ENCODE data around the gene NUP35. TPM values are rescaled to one million over a fixed set of nuclear protein-coding genes. Genes with fewer than 3 reads are reported as not detected.
A peak's percentile ranks its signal among the peaks of the same experiment; 100 is the strongest.

NUP35 gene, protein sequence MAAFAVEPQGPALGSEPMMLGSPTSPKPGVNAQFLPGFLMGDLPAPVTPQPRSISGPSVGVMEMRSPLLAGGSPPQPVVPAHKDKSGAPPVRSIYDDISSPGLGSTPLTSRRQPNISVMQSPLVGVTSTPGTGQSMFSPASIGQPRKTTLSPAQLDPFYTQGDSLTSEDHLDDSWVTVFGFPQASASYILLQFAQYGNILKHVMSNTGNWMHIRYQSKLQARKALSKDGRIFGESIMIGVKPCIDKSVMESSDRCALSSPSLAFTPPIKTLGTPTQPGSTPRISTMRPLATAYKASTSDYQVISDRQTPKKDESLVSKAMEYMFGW
- total RNA-seq (ENCODE audit: insufficient read depth, low replicate concordance), result 20.2 TPM

DNA sequence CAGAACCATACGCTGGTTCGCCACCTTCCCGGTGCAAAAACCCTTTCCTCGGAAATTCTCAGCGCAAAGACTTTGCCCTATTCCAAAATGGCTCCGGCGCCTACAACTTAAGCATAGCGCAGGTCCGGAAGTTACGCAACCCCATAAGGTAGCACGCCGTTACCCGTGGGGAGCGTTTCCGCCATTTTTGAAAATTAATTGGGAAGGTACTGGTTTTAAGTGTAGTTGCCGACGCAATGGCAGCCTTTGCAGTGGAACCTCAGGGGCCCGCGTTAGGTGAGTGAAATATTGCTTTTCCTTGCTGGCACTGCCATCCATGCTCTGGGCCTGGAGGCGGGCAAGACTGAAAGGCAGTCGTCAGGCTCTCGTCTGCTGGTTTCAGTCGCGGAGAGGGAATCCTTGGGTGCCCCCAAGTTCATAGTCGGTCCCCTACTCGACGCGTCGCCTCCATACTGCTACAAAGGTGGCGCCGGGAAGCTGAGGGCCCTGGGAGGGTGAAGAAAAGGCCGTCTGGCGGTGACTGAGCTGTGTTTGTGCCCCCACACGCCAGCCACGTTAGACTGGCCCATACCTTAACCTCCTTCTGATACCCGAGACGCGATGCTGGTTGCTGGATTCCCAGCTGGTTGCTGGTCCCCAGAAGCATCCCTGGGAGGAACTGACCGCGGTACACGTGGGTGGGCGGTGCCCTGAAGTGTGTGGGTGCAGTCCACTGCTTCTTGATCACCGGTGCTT is at the start of gene NUP35:
TSS of gene NUP35 (plus strand) at position 222 of the 735 bp plus-strand sequence. CDS start at position 237, 15 bp downstream.
- peak; percentile 97 for DNase-seq (ENCODE audit: low spot score)

DNA sequence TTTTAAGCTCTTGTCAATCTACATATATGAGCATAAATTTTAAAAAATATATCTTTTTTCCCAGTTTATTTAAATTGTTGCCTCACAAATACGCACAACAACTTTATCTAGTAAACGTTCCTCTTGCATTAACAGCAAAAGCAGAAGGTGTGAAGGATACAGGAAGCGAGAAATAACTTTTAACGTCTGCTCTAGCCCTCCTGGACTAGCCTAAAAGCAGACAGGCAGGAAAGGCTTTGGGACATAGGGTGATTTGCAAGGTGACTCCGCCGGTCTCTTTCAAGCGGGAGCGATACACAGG is 46.1 kb upstream of the NUP35 start:
- DNase-seq (ENCODE audit: low spot score), result no peak

DNA sequence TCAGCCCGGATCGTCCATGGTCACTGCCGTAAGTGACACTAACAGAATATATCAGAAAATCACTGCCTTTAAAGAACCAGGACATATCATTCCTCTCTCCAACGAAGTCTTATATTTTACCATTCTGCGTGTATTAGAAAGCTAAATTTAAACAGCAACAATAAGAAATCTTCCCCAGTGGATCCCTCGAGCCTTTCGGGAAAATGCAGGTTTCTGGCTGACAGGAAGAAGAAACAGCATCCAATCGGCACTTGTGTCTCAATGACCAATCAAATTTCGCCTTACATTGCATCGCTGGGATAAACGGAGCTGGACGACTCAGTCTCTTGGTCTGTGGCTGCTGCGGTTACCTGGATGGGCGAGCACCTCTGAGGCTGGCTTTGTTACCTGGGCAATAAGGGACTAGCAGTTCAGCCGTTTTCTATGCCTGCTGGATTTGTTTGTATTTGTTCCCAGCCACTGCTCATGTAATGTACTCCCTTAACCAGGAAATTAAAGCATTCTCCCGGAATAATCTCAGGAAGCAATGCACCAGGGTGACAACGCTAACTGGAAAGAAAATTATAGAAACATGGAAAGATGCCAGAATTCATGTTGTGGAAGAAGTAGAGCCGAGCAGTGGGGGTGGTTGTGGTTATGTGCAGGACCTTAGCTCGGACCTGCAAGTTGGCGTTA is 45.6 kb upstream of the NUP35 start, which contains the start of gene DUSP19:
TSS of gene DUSP19 (plus strand) at position 284 of the 675 bp plus-strand sequence. CDS start at position 471, 187 bp downstream.
- peak; percentile 97 for DNase-seq (ENCODE audit: low spot score)

DNA sequence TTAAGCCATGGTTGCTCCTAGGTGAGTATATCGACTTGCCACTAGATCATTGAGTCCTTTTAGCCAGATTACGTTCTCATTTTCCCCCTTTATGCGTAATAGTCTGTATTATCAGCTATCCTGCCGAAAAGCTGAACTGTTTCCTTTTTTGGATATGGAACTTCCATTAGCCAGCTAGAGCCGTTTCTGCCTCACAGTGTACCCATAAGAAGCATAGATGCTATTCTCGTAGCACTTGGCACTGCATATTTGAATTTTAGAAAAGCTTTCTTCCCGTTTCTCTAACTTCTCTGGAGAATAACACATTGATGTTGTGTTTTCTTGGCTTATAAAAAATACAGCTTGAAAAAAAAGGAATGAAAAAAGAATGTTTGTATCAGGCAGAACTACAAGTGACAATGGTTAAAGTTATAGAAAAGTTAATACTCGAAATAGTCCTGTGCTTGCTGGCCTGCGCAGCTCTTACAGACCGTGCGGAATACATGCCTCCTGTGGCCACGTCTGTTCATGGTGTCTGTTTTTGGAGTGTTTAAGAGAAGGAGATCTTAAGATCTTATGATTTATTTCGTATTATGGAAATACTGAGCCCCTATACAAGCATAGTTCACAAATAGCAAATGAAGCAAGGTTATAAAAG is 45.0 kb upstream of the NUP35 start:
- no peak for DNase-seq (ENCODE audit: low spot score)

DNA sequence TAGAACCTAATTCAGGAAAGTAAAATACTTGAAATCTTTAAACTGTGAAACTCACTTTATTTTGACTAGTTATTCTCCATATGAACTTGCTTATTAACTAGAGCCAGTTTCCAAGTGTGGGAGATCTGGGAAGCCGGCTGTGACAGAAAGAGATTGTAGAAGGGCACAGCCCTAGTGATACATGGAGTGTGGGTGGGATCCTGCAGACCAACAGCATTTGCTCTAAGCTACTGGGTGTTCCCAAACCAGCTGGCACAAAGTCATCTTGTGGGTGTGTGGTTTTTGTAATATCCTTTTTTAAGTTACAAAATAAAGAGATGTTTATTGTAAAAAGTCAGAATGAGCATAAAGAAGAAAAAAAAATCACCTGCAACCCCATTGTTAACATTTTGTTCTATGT is 42.3 kb upstream of the NUP35 start:
- DNase-seq (ENCODE audit: low spot score), result peak; percentile 15

DNA sequence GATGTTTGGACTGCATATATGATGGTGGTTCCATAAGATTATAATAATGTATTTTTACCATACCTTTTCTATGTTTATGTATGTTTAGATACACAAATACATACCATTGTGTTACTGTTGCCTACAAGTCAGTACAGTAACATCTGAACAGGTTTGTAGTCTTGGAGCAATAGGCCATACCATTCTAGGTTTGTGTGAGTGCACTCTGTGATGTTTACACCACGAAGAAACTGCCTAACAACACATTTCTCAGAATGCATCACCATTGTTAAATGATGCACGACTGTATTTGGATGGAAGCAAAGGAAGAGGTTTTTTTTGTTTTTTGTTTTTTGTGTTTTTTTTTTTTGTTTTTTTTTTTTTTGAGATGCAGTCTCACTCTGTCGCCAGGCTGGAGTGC is 36.2 kb upstream of the NUP35 start:
- no peak for DNase-seq (ENCODE audit: low spot score)

DNA sequence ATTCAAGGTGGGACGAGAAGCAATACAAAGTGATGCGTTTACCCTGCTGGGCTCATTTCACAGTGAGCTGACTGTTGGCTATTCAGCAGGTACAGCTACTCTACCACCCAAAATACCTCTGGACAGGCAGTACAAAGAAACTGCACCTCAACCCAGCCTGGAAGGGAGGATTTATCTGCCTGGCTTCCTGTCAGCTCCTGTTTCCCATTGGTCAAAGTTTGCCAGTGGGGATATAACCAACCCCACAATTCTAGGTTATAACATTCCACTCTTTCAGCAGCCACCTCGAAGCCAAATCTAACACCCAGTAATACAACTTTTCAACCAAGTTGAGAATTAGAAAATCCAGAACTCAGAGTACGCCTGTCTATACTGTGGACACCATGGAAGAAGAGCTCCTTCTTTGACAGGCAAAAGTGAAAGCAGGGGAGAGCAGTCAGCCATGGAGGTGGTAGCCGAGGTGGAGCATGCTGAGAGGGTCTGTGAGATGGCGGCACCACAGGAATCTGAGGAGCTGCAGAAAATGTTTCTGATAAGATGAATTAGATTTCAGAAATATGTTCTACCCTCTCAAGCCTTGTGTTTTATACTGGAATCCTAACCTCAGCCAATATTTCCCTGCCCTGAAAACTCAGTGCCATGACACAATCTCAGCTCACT is 34.9 kb upstream of the NUP35 start:
- no peak for DNase-seq (ENCODE audit: low spot score)

DNA sequence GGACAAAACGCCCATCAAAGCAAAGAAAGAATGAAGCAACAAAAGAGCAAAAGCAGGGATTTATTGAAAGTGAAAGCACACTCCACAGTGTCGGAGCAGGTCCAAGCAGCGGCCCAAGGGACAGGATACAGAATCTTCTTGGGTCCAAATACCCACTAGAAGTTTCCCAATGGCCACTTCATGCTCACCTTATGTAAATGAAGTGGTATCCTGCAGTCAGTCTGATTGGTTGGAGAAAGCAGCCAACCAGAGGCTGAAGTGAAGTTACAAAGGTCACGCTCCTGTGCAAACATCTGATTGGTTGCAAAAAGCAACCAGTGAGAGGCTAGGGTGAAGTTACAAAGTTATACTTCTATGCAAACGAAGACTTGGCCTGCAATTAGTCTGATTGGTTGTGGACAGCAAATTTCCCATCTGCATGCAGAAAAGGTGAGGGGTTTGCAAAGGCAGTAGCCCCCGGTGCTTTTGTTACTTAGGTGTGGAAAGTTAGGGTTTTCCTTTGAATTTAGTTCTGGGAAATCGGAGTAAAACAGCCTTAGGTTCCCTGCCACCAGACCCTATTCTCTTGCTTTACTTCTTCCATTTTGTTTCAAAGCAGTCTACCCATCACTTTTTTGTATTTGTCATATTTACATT is 32.8 kb upstream of the NUP35 start:
- DNase-seq (ENCODE audit: low spot score), result no peak

DNA sequence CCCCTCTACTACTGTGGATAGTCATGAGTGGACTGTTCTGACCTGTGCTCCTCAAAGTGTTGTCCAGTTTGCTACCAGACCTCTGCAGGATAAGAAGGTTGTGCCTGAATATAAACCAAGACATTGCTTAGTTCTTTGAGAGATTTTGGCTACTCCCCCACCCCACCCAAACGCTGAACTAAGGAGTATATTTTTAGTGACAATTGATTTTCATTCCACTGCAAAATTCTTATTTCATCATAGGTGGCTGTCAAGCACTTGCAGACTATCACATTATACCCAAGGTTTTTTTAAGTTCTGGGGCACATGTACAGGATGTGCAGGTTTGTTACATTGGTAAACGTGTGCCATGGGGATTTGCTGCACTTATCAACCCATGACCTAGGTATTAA is 32.3 kb upstream of the NUP35 start:
- no peak for DNase-seq (ENCODE audit: low spot score)

DNA sequence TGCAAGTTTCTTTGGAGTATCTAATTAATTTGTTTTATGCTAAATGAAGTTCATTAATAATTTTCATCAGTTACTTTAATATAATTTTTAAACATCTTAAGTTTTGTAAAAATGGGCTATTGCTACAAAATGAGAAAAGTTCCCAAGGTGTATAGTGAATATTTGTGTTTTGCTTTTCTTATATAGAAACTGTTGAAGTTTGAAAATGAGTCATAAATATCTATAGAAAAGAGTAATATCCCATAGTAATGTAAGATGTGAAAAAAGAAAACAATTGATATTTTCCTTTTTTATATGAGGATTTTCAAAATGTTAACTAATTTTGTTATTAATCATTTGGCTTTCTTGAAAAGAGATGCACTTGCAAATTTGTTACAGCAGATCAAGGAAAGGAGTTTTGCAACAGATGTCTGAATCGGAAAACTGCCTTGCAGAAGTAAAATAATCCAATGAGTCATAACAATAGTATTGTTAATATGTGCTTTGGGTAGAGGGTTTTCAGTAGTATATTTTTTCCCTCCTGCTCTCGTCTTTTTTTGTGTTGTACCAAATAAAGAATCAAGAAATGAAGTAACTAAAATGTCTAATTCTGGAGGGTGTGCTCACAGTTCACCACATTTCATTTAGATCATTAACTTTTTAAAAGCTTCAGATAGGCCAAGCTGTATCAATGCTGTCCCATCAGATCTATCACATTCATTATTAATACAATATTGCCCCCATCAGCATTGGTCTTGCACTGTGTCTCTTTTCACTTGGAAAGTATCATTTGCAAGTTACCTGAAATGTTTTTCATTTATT is 30.2 kb upstream of the NUP35 start:
- peak; percentile 13 for DNase-seq (ENCODE audit: low spot score)

DNA sequence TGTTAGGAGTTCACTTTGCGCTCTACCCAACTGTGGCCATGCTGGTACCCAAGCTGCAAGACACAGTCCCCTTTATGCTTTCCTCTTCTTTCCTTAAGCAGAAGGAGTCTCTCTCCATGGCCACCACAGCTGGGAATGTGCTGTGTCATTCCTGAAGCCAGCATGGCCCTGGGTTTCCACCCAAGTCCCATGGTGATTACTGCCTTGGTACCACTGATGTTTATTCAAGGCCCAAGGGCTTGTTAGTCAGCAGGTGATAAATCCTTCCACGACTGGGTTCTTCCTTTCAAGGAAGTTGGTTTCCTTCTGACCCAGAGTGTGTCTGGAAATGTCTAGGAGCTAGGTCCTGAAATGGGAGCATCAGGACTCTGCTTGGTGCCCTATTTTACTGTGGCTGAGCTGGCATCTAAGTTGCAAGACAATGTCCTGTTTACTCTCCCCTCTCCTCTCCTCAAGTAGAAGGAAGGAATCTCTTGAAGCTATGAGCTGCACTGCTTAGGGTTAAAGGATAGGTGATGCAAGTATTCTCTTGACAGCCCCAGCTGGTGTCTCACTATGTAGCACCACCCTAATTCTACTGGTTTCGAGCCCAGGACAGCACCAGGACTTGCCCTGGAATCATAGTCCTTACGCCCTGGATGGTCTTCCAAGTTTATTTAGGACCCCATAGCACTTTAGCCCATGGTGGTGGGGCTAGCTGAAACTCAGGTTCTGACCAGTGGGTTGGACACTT is 18.7 kb upstream of the NUP35 start:
- DNase-seq (ENCODE audit: low spot score), result no peak

DNA sequence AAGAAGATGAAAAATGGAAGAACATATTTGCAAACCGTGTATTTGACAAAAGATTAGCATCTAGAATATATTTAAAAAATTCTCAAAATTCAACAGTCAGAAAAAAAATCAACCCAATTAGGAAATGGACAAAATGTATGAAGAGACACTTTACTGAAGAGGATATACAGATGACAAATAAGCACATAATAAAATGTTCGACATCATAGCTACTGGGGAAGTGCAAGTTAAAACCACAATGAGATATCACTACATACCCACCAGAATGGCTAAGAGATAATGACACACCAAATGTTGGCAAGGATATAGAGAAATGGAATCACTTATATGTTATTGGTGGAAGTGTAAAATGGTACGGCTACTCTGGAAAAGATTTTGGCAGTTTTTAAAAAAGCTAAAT is 11.7 kb upstream of the NUP35 start:
- DNase-seq (ENCODE audit: low spot score), result no peak

DNA sequence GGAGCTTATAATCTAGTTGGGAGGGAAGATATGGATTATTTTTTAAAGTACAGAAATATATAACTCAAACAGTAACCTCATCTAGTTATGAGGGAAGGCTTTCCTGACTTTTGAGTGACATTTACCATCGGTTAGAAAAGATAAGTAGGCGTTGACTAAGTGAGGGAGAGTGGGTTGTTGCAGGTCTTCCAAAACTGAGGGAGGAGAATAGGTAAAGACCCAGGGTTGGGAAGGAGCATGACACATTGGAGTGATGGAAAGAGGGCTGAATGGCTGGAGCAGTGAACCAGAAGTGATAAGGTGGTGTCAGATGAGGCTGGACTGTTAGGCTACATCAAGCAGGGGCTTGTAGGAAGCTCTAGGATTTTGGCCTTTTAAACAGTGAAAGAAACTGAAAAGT is 10.6 kb upstream of the NUP35 start:
- DNase-seq (ENCODE audit: low spot score), result no peak

DNA sequence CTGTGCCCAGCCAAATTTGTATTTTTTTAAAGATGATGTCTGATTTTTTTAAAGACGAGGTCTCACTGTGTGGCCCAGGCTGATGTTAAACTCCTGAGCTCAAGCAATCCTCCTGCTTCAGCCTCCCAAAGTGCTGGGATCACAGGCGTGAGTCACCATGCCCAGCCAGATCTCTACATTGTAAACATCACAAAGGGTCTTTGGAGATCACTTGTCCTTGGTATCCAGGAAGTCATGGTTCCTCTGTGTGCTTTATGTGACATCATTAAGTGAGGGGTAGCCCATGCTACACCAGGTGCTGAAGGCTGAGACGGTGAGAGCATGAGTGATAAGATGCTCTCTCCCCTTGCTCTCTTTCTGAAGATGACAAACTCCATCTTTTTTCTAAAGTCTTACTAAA is 7.0 kb upstream of the NUP35 start:
- no peak for DNase-seq (ENCODE audit: low spot score)

DNA sequence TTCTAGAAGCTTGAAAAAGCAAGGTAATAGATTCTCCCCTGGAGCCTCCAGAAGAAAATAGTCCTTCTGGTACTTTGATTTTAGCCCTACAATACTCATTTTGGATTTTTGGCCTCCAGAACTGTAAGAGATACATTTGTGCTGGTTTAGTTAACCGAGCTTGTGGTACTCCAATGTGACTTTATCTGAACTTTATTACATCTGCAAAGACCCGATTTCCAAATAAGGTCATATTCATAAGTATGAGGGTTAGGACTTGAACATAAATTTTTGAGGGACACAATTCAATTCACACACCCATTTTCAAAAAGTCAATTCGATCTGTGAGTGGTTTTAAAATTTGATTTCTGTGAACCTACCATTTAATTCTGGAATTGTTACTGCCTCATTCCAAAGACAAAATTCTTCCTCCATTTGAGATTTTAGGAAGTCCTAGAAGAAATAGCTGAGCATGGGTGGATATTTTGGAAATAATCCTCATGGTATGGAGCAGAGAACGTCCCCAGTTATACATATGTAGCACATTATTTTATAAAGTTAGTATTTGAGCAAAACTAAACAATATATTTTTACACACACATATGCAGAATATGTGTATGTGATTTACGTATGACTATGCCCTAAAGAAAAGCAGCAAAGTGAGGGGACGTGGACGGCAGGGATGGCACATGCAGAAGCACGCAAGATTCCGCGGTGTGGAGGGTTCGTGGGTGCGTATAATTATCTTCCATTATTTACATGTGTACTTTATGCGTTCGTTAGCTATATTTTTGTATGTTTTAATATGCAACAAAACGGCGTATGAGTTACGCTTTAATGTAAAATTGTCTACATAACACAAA is 905 bp upstream of the NUP35 start:
- peak; percentile 1 for DNase-seq (ENCODE audit: low spot score)

DNA sequence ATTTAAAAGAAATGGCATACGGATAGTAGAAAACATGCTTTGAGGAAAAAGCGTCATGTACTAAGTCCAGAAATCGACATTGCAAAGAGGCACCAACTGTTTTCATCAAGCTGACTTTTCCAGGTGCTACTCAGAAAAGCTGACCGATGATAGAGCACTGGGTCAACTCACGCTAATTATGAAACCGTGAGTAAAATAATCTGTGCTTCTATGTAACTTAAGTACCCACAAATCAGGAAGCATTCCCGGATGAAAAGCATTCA is 353 bp upstream of the NUP35 start:
- no peak for DNase-seq (ENCODE audit: low spot score)

DNA sequence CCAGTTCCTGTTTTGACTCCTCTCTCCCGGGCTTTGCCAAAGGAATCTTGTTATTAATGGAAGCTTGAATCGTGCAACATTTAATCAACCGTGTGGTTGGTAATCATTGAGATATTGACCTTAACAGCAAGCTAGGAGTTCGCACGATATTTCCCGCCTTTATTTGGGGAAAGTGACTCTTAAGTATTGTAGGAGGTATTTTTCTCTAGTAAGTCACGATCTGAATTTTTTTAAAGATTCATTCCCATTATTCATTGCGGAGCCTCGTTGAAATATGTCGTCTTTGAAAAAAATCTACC is 663 bp downstream of the NUP35 start:
- DNase-seq (ENCODE audit: low spot score), result no peak

DNA sequence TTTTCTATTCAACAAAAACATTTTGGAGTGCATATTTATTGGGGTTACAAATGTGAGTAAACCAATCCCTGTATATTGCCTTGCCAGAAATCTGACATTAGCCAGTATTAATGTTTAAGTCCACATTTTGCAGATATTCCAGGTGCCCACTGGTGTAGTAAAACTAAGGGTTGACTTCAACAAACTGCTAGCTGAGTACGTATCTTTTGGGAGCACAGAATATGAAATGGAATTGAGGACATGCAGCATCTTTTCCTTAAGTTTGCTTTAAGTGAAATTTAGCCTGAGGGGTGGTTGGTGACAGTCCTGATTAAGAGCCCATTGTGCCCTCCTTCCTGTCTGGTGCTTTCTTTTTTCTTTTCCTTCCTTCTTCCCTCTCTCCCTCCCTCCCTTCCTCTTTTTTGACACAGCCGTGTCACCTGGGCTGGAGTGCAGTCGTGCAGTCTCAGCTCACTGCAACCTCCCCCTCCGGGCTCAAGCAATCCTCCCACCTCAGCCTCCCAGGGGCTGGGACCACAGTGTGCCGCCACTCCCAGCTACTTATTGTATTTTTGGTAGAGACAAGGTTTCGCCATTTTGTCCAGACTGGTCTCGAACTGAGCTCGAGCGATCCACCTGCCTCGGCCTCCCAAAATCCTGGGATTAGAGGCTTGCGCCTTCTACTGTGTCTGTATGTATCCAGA is 1.6 kb downstream of the NUP35 start:
- DNase-seq (ENCODE audit: low spot score), result no peak

DNA sequence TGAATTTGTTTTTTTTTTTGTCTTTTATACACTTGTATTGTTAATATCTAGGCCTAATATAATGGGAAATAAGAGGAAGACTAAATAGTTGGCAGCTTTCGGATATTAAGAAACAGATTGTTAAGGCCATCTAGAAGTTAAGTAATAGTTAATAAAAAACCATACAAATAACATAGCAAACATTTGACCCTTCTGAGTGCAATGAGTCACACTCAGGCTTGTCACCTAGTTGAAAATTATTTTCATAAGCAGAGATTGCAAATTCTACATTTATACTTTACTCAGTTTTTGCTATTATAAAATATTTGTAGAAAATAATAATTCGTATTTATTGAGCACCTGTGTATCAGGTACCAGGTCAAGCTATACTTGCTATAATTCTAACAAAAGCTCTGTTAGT is 2.4 kb downstream of the NUP35 start:
- DNase-seq (ENCODE audit: low spot score), result no peak

Measured in umbilical cord (tissue), 2 donors.